ENCODE data around the gene WRAP73. TPM values are rescaled to one million over a fixed set of nuclear protein-coding genes. Genes with fewer than 3 reads are reported as not detected.

Gene WRAP73
- total RNA-seq (2014; rRNA removed; shearing (Covaris generic); ENCODE audit: low replicate concordance), result 37.2 and 46.7 TPM in 2 replicates

DNA sequence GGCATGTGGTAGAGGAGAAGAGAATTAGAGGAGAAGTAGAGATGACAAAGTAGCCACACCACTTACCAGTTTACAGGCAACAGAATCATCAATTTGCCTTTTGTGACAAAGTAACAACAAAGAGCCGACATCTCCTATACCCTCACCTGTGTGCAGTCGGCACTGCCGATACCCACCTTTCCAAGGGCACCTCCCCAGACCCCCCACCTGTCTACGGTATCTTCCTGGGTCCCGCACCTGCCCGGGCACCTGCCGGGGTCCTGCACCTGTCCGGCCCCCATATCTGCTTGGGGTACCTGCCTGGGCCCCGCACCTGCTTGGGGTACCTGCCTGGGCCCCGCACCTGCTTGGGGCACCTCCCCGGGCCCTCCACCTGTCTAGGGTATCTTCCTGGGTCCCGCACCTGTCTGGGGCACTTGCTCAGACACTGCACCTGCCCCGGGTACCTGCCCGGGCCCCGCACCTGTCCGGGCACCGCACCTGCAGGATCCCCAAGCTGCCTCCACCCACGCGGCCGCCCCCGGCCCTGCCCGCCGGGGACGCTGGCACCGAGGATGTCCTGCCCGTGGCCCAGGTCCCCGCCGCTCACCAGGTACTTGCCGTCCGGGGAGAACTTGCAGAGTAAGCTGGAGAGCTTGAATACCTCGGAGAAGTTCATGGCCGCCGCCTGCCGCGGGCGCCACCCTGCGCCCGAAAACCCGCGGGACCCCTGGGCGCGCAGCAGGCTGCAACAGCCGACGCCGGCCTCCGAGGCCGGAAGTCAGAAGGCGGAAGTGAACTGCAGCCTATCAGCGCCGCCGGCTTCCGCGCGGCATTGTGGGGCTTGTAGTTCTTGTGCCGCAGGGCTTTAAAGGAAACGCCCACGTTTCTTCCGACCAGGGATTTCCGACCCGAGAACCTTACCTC is at the start of gene WRAP73:
Gene WRAP73 (minus strand): TSS at position 762 of the 906 bp plus-strand sequence. CDS start 104 bp downstream, at position 658.
- no peaks in the 10 kb centered on the region for H3K9me3 ChIP-seq (ENCODE audit: low read length)
- H3K27ac ChIP-seq (ENCODE audit: low read length), result no peak within 1 kb of the TSS
- no peaks in the 10 kb centered on the region for H3K9me2 ChIP-seq (replicated peaks; ENCODE audit: insufficient read depth, low read length)
- H3K4me2 ChIP-seq (ENCODE audit: low read depth, low read length, poor library complexity, severe bottlenecking), result peak within 1 kb of the TSS; percentile 88
- peaks cover 15% of the 10 kb centered on the region for H3K4me1 ChIP-seq (ENCODE audit: low read length)
- H3K27me3 ChIP-seq (ENCODE audit: low read length), result no peaks in the 10 kb centered on the region
- peak; percentile 97 for DNase-seq
- H3K4me3 ChIP-seq (ENCODE audit: low read length), result peak within 1 kb of the TSS; percentile 100
- H4K20me1 ChIP-seq (ENCODE audit: insufficient read depth, low read depth, low read length), result no peaks in the 10 kb centered on the region
- H3K9ac ChIP-seq (ENCODE audit: low read length), result peak within 1 kb of the TSS; percentile 97
- H3K36me3 ChIP-seq (ENCODE audit: insufficient read depth, low read length), result peaks cover 5% of the 10 kb centered on the region; the same call in 1 of the 2 replicates
- H3K79me2 ChIP-seq (ENCODE audit: low read length), result peaks cover 20% of the 10 kb centered on the region
- H2AFZ ChIP-seq (ENCODE audit: low read length), result peak within 1 kb of the TSS; percentile 98

GRCh38 chr1:3699596-3699995 is 49.7 kb upstream of the WRAP73 start:
- Histone ChIP-seq H3K9me3 (ENCODE audit: low read length) (no peaks in the 10 kb centered on the region), H3K79me2 (ENCODE audit: low read length) (no peaks in the 10 kb centered on the region), H3K4me1 (ENCODE audit: low read length) (no peaks in the 10 kb centered on the region), H2AFZ (ENCODE audit: low read length) (no peak overlapping the region), H3K27me3 (ENCODE audit: low read length) (no peaks in the 10 kb centered on the region), H3K36me3 (ENCODE audit: insufficient read depth, low read length) (no peaks in the 10 kb centered on the region), H3K4me2 (ENCODE audit: low read depth, low read length, poor library complexity, severe bottlenecking) (no peak overlapping the region), H4K20me1 (ENCODE audit: insufficient read depth, low read depth, low read length) (no peaks in the 10 kb centered on the region), H3K9me2 (replicated peaks; ENCODE audit: insufficient read depth, low read length) (no peaks in the 10 kb centered on the region), H3K27ac (ENCODE audit: low read length) (no peak overlapping the region), H3K4me3 (ENCODE audit: low read length) (no peak overlapping the region), H3K9ac (ENCODE audit: low read length) (no peak overlapping the region)
- DNase-seq, result no peak

- H3K9me2 ChIP-seq (replicated peaks; ENCODE audit: insufficient read depth, low read length), result no peaks in the 10 kb centered on the region
- no peaks in the 10 kb centered on the region for H3K27me3 ChIP-seq (ENCODE audit: low read length)
- H3K36me3 ChIP-seq (ENCODE audit: insufficient read depth, low read length), result no peaks in the 10 kb centered on the region
- no peak overlapping the region for H3K27ac ChIP-seq (ENCODE audit: low read length)
- no peak for DNase-seq
- H3K9me3 ChIP-seq (ENCODE audit: low read length), result no peaks in the 10 kb centered on the region
- no peak overlapping the region for H2AFZ ChIP-seq (ENCODE audit: low read length)
- H3K79me2 ChIP-seq (ENCODE audit: low read length), result no peaks in the 10 kb centered on the region
- no peak overlapping the region for H3K4me2 ChIP-seq (ENCODE audit: low read depth, low read length, poor library complexity, severe bottlenecking)
- no peaks in the 10 kb centered on the region for H4K20me1 ChIP-seq (ENCODE audit: insufficient read depth, low read depth, low read length)
- no peaks in the 10 kb centered on the region for H3K4me1 ChIP-seq (ENCODE audit: low read length)
- H3K9ac ChIP-seq (ENCODE audit: low read length), result no peak overlapping the region
- H3K4me3 ChIP-seq (ENCODE audit: low read length), result no peak overlapping the region
Measured at GRCh38 chr1:3698660-3699408, 48.9 kb upstream of the WRAP73 start.

- Histone ChIP-seq H3K9ac (ENCODE audit: low read length) (no peak overlapping the region), H4K20me1 (ENCODE audit: insufficient read depth, low read depth, low read length) (no peaks in the 10 kb centered on the region), H3K4me2 (ENCODE audit: low read depth, low read length, poor library complexity, severe bottlenecking) (no peak overlapping the region), H3K4me1 (ENCODE audit: low read length) (no peaks in the 10 kb centered on the region), H3K9me3 (ENCODE audit: low read length) (no peaks in the 10 kb centered on the region), H2AFZ (ENCODE audit: low read length) (no peak overlapping the region), H3K79me2 (ENCODE audit: low read length) (no peaks in the 10 kb centered on the region), H3K9me2 (replicated peaks; ENCODE audit: insufficient read depth, low read length) (no peaks in the 10 kb centered on the region), H3K4me3 (ENCODE audit: low read length) (no peak overlapping the region), H3K27me3 (ENCODE audit: low read length) (no peaks in the 10 kb centered on the region), H3K36me3 (ENCODE audit: insufficient read depth, low read length) (no peaks in the 10 kb centered on the region), H3K27ac (ENCODE audit: low read length) (no peak overlapping the region)
- DNase-seq, result no peak
Measured at GRCh38 chr1:3697810-3698209, 47.9 kb upstream of the WRAP73 start.

DNA sequence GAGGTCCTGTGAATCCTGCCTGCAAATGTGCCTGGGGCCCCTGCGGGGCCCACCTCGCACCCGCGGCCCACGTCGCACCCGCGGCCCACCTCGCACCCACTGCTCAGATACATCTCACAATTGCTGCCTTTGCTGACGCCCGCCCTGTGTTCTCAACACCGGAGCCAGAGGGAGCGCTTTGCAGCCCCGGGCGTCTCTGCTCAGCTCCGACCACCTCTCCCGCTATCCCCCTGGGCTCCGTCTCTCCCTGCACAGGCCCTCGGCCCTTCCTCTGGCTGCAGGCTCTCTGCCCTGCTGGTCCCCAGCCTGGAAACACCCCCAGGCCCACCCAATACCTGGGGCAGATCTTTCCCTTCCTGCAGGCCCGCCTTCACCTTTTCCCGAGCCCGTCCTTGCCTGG is 47.2 kb upstream of the WRAP73 start:
- Histone ChIP-seq H3K9ac (ENCODE audit: low read length) (no peak overlapping the region), H3K9me3 (ENCODE audit: low read length) (no peaks in the 10 kb centered on the region), H3K4me1 (ENCODE audit: low read length) (no peaks in the 10 kb centered on the region), H2AFZ (ENCODE audit: low read length) (no peak overlapping the region), H3K27ac (ENCODE audit: low read length) (no peak overlapping the region), H3K27me3 (ENCODE audit: low read length) (no peaks in the 10 kb centered on the region), H3K36me3 (ENCODE audit: insufficient read depth, low read length) (no peaks in the 10 kb centered on the region), H3K79me2 (ENCODE audit: low read length) (no peaks in the 10 kb centered on the region), H3K9me2 (replicated peaks; ENCODE audit: insufficient read depth, low read length) (no peaks in the 10 kb centered on the region), H4K20me1 (ENCODE audit: insufficient read depth, low read depth, low read length) (no peaks in the 10 kb centered on the region), H3K4me2 (ENCODE audit: low read depth, low read length, poor library complexity, severe bottlenecking) (no peak overlapping the region), H3K4me3 (ENCODE audit: low read length) (no peak overlapping the region)
- DNase-seq, result no peak

DNA sequence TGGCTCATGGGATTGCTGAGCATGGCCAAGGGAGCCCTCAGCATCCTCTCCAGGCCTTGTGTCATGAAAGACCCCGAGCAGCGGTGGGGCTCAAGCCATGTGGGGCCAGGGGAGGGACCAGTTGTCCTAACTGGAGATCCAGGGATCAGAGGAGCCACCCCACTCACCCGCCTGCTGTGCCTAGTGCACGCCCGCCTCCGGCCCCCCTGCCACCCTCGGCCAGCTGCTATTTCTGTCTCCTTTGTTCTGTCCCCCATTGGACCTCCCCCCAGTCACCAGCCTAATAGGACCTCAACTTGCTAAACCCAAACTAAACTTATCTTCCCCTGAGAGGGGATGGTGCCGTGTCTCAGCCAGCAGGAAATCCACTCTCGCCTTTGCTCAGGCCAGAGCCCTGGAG is 46.8 kb upstream of the WRAP73 start:
- no peaks in the 10 kb centered on the region for H3K27me3 ChIP-seq (ENCODE audit: low read length)

DNA sequence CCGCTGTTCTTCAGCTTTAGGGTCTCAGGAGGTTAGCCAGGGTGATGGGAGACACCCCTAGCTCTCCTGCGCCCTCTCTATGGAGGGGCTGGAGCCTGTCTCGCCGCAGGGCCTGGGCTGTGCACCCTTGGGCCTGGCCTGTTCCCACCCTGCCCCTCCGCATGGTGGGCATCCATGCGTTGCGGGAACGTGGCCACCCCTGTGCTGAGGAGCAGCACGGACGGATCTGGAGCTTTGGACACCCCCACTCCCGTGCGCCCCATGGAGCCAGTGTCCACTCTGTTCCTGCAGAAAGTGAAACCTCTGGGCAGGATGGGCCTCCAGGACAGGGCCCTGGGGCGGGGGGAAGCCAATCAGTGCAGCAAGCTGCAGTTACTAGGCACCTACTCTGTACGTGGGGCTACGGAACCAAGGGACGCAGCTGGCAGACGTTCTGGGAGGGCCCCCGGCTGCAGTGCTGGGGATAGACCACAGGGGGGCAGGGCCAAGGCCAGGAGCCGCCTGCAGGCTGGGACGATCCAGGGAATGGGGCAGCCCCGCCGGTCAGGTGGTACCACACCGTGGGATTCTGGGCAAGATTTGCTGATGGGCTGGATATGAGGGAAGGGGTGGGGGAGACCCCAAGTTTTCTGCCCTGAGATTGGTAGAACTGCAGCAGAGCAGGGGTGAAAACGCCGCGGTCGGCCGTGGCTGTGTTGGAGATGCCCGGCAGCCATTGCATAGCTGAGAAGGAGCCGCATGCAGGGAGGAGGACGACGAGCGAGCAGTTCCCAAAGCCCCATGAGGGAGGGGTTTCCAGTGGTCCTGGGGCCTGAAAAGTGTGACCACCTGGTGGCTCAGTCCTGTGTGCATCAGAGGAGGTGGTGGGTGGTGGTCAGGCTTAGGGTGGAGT is 45.7 kb upstream of the WRAP73 start:
- Histone ChIP-seq H3K4me2 (ENCODE audit: low read depth, low read length, poor library complexity, severe bottlenecking) (no peak overlapping the region), H2AFZ (ENCODE audit: low read length) (no peak overlapping the region)

More for the DNA sequence above, 46.8 kb upstream of the WRAP73 start:
- Histone ChIP-seq H4K20me1 (ENCODE audit: insufficient read depth, low read depth, low read length) (no peaks in the 10 kb centered on the region), H3K36me3 (ENCODE audit: insufficient read depth, low read length) (no peaks in the 10 kb centered on the region), H2AFZ (ENCODE audit: low read length) (no peak overlapping the region), H3K79me2 (ENCODE audit: low read length) (no peaks in the 10 kb centered on the region), H3K4me3 (ENCODE audit: low read length) (no peak overlapping the region), H3K27ac (ENCODE audit: low read length) (no peak overlapping the region), H3K4me2 (ENCODE audit: low read depth, low read length, poor library complexity, severe bottlenecking) (no peak overlapping the region), H3K4me1 (ENCODE audit: low read length) (no peaks in the 10 kb centered on the region), H3K9me3 (ENCODE audit: low read length) (no peaks in the 10 kb centered on the region), H3K9ac (ENCODE audit: low read length) (no peak overlapping the region), H3K9me2 (replicated peaks; ENCODE audit: insufficient read depth, low read length) (no peaks in the 10 kb centered on the region)
- no peak for DNase-seq

More for the DNA sequence above, 45.7 kb upstream of the WRAP73 start:
- H3K27ac ChIP-seq (ENCODE audit: low read length), result no peak overlapping the region
- H3K27me3 ChIP-seq (ENCODE audit: low read length), result no peaks in the 10 kb centered on the region
- H3K4me1 ChIP-seq (ENCODE audit: low read length), result no peaks in the 10 kb centered on the region
- H3K9ac ChIP-seq (ENCODE audit: low read length), result no peak overlapping the region
- H4K20me1 ChIP-seq (ENCODE audit: insufficient read depth, low read depth, low read length), result no peaks in the 10 kb centered on the region
- no peaks in the 10 kb centered on the region for H3K36me3 ChIP-seq (ENCODE audit: insufficient read depth, low read length)
- no peaks in the 10 kb centered on the region for H3K79me2 ChIP-seq (ENCODE audit: low read length)
- H3K9me3 ChIP-seq (ENCODE audit: low read length), result no peaks in the 10 kb centered on the region
- no peak overlapping the region for H3K4me3 ChIP-seq (ENCODE audit: low read length)
- peak; percentile 81 for DNase-seq
- no peaks in the 10 kb centered on the region for H3K9me2 ChIP-seq (replicated peaks; ENCODE audit: insufficient read depth, low read length)
